ENCODE results near the gene RPL23.

RPL23 gene

DNA sequence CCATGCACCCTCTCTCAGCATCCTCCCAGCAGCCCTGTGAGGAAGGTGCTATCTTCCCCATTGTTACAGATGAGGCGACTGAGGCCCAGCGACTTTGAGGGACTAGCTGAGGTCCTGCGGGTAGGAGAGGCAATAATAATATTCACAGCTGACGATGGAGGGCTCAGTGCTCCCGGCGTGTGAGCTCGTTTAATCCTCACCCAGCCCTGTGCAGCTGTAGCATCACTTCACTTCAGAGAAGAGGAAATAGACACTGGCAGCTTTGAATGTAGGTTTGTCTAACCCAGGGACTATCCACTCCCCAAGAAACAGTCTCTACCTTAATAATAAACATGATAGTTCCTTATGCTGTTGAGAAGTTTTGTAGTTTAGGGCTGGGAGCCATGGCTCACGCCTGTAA, 37.9 kb upstream of the RPL23 start:
- FAIRE-seq (no peak), DNase-seq (ENCODE audit: insufficient read length, low spot score) (no peak)
- no peak for TF ChIP-seq POLR2A (IDR thresholded peaks at IDR 0.05; ENCODE audit: low read depth, low read length)

DNA sequence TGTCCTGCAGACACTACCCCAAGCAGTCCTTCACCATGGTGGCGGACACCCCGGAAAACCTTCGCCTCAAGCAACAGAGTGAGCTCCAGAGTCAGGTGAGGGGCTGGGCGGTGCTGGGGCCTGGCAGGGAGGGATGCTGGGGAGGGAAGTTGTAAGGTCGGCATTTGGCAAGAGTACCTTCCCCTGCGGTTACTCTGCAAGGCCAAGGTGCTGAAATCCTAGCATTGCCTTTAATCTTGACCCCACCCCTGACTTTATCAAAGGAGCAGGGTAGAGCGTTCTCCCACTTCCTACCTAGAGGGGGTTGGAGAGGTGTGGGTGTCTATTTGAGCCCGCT, 36.9 kb upstream of the RPL23 start:
- DNase-seq (ENCODE audit: insufficient read length, low spot score): no peak
- FAIRE-seq: no peak
- no peak for TF ChIP-seq POLR2A (IDR thresholded peaks at IDR 0.05; ENCODE audit: low read depth, low read length)

DNA sequence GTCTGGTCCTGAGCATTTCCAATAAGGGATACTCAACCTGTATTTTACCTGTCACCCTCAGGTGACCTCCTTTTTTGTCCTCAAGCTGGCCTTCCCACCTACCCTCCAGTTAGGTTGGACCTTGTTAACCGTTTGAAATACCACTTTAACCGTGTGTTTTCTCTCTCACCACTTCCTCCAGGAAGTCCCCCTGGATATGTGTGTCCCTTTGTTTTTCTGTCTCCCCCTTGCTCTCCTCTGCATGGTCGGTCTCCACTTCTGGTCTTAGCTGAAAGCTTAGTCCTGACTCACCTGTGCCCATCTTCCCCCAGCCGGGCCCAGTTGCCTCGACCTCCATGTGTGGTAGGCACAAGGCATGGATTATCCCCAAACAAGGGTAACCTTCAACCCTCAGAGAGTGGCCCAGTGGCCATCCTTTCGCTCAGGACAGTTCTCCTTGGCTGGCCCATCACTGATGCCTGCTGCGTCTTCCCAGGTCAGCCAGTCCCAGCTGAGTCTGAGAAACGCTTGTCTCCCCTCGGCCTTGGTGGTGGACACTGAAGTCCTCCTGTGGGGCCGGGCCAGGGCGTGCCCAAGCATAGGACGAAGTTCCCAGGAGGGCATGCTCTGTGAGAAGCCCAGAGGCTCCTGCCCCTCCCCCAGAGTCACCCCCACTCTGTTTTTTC, 36.4 kb upstream of the RPL23 start:
- FAIRE-seq (no peak), DNase-seq (ENCODE audit: insufficient read length, low spot score) (no peak)
- TF ChIP-seq POLR2A (IDR thresholded peaks at IDR 0.05; ENCODE audit: low read depth, low read length): no peak

DNA sequence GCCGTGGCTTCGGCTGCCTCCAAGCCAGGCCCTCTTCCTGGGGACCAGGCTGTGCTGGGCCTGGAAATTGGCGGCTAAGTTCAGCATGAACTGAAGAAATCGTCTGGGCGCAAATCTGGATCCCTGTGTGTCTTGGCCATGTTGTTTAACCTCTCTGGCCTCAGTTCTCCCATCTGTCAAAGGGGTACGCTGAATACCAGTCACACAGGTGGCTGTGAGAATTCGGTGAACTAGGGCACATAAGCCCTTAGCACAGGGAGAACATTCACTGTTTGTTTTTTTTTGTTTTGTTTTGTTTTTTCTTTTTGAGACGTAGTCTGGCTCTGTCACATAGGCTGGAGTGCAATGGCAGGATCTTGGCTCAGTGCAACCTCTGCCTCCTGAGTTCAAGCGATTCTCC, 35.3 kb upstream of the RPL23 start:
- FAIRE-seq: no peak
- no peak for DNase-seq (ENCODE audit: insufficient read length, low spot score)
- TF ChIP-seq POLR2A (IDR thresholded peaks at IDR 0.05; ENCODE audit: low read depth, low read length): no peak

GRCh38 chr17:38886643-38887010, 33.1 kb upstream of the RPL23 start:
- FAIRE-seq: no peak
- TF ChIP-seq POLR2A (IDR thresholded peaks at IDR 0.05; ENCODE audit: low read depth, low read length): no peak
- DNase-seq (ENCODE audit: insufficient read length, low spot score): no peak

- no peak for FAIRE-seq
- DNase-seq (ENCODE audit: insufficient read length, low spot score): no peak
- no peak for TF ChIP-seq POLR2A (IDR thresholded peaks at IDR 0.05; ENCODE audit: low read depth, low read length)
Measured at GRCh38 chr17:38885728-38886642, 32.5 kb upstream of the RPL23 start.

DNA sequence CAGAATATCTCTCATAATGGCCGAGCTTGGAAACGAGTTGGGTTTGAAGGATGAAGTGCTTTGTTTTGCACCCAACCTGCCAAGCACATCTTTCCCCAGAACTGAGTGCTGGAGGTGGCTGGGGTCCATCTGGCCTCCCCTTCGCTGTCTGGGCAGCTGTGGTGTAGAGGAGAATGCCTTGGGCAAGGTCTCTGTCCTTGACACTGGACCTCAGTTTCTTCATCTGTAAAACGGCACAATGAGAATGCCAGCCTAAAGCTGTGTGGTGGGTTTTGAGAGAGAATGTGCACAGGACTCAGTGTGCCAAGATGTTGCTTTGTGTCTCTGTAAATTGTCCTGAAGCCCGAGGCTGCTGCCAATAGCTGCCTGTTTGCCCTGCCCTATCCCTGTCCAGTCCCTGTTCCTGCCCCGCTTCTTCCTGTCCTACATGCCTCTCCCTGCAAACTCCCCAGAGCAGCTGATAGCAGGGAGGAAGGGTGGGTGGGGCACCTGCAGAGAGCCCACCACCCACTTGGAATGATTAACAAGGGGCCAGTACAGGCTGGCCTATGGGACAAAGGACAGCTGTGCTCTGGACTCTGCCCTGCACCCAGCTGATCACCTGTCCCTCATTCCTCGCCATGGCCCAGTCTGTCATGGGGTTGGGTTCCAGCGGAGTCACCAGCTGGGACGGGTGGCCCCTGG, 31.7 kb upstream of the RPL23 start:
- FAIRE-seq (no peak), DNase-seq (ENCODE audit: insufficient read length, low spot score) (no peak)
- TF ChIP-seq POLR2A (IDR thresholded peaks at IDR 0.05; ENCODE audit: low read depth, low read length): no peak

GRCh38 chr17:38883592-38884526, 30.3 kb upstream of the RPL23 start:
- TF ChIP-seq POLR2A (IDR thresholded peaks at IDR 0.05; ENCODE audit: low read depth, low read length): no peak
- DNase-seq (ENCODE audit: insufficient read length, low spot score) (no peak), FAIRE-seq (no peak)

GRCh38 chr17:38882870-38883269, 29.3 kb upstream of the RPL23 start:
- no peak for TF ChIP-seq POLR2A (IDR thresholded peaks at IDR 0.05; ENCODE audit: low read depth, low read length)
- no peak for FAIRE-seq
- DNase-seq (ENCODE audit: insufficient read length, low spot score): no peak

GRCh38 chr17:38881600-38882191, 28.2 kb upstream of the RPL23 start:
- DNase-seq (ENCODE audit: insufficient read length, low spot score): no peak
- TF ChIP-seq POLR2A (IDR thresholded peaks at IDR 0.05; ENCODE audit: low read depth, low read length): no peak
- no peak for FAIRE-seq

DNA sequence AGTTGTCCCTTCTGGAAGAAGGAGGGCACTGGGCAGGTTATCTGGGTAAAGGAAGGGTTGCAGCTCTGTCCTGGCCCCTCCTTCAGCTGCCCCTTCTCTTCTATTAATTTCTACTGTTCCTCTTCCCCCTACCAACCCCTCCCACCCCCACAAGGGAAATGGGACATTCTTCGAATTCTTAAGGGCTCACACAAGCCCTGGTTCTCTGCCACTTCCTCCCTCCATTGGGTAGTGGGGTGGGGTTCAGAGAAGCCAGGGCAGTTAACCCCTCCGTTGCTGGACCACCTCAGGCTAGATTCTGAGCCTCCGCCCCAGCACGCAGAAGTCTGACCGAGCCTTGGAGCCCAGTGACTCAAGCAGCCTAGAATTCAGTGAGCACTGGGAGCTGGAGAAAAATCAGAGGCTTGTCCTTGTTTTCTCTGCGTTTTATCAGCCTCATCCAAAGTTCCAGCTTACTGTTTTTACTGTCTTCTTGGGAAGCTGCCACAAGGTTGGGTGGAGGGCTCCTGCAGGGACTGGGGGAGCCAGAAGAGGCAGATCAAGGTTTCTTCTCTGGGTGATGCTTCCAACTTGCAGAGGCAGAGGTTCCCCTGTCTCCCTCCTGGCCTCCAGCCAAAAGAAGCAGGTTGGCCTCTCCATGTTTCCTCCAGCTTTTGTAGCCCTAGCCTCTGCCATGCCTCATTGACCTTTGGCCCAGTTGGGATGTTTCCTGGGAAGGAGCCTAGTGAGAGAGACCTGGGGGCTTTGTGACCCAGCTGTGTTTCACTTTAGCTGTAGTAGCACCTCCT, 26.6 kb upstream of the RPL23 start:
- DNase-seq (ENCODE audit: insufficient read length, low spot score) (peak; percentile 88), FAIRE-seq (no peak)
- no peak for TF ChIP-seq POLR2A (IDR thresholded peaks at IDR 0.05; ENCODE audit: low read depth, low read length)

GRCh38 chr17:38877130-38877851, 23.8 kb upstream of the RPL23 start:
- FAIRE-seq: no peak
- no peak for TF ChIP-seq POLR2A (IDR thresholded peaks at IDR 0.05; ENCODE audit: low read depth, low read length)
- DNase-seq (ENCODE audit: insufficient read length, low spot score): no peak
